ENCODE data around the gene DUSP21.
"Not testable (repeated sequence)": the region's sequence is repeated elsewhere in the genome, so short reads cannot be mapped to it uniquely, and the experiment has no call there.

Gene DUSP21

GRCh38 chrX:44843318-44843702 lies 511 bp upstream of the DUSP21 start:
- Histone ChIP-seq H3K4me1 (ENCODE audit: control insufficient read depth in 1 of 2, insufficient read depth in 2 of 2, low read length in 2 of 2) (no peaks in the 10 kb centered on the region), H3K36me3 (ENCODE audit: control insufficient read depth in 1 of 2, insufficient read depth in 2 of 2, low read length in 2 of 2) (no peaks in the 10 kb centered on the region), H3K27ac (ENCODE audit: low read length) (no peak overlapping the region), H3K4me3 (ENCODE audit: low read depth in 1 of 2, low read length in 2 of 2) (no peak overlapping the region), H3K9me3 (ENCODE audit: control insufficient read depth in 1 of 2, low read length in 2 of 2) (no peaks in the 10 kb centered on the region), H3K27me3 (ENCODE audit: low read depth, low read length) (no peaks in the 10 kb centered on the region)

- Histone ChIP-seq H3K4me1 (ENCODE audit: control insufficient read depth in 1 of 2, insufficient read depth in 2 of 2, low read length in 2 of 2) (no peaks in the 10 kb centered on the region), H3K9me3 (ENCODE audit: control insufficient read depth in 1 of 2, low read length in 2 of 2) (no peaks in the 10 kb centered on the region), H3K27ac (ENCODE audit: low read length) (no peak overlapping the region), H3K4me3 (ENCODE audit: low read depth in 1 of 2, low read length in 2 of 2) (no peak overlapping the region), H3K27me3 (ENCODE audit: low read depth, low read length) (no peaks in the 10 kb centered on the region), H3K36me3 (ENCODE audit: control insufficient read depth in 1 of 2, insufficient read depth in 2 of 2, low read length in 2 of 2) (no peaks in the 10 kb centered on the region)
These were observed 383 bp downstream of the DUSP21 start for GRCh38 chrX:44844204-44844603.

DNA sequence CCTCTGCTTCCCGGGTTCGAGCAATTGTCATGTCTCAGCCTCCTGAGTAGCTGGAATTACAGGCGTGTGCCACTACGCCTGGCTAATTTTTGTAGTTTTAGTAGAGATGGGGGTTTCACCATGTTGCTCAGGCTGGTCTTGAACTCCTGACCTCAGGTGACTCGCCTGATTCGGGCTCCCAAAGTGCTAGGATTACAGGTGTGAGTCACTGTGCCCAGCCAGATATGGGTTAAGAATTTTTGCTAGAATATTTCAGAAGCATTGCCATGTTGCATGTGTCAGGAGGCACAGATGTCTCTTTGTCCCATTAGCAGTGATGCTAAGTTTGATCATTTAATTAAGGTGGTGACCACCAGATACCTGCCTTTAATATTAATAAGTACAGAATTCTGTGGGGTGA lies 7.1 kb downstream of the DUSP21 start:
- H3K4me1 ChIP-seq (ENCODE audit: control insufficient read depth in 1 of 2, insufficient read depth in 2 of 2, low read length in 2 of 2); H3K4me3 ChIP-seq (ENCODE audit: low read depth in 1 of 2, low read length in 2 of 2); H3K36me3 ChIP-seq (ENCODE audit: control insufficient read depth in 1 of 2, insufficient read depth in 2 of 2, low read length in 2 of 2); H3K9me3 ChIP-seq (ENCODE audit: control insufficient read depth in 1 of 2, low read length in 2 of 2); H3K27me3 ChIP-seq (ENCODE audit: low read depth, low read length); H3K27ac ChIP-seq (ENCODE audit: low read length): not testable (repeated sequence)

GRCh38 chrX:44871114-44871645 lies 27.4 kb downstream of the DUSP21 start:
- Histone ChIP-seq H3K4me1 (ENCODE audit: control insufficient read depth in 1 of 2, insufficient read depth in 2 of 2, low read length in 2 of 2) (no peaks in the 10 kb centered on the region), H3K27ac (ENCODE audit: low read length) (peak overlapping the region; percentile 83), H3K9me3 (ENCODE audit: control insufficient read depth in 1 of 2, low read length in 2 of 2) (no peaks in the 10 kb centered on the region), H3K36me3 (ENCODE audit: control insufficient read depth in 1 of 2, insufficient read depth in 2 of 2, low read length in 2 of 2) (peaks cover 0 to 7% of the 10 kb centered on the region in 2 donors), H3K4me3 (ENCODE audit: low read depth in 1 of 2, low read length in 2 of 2) (peak overlapping the region in 1 of 2 donors; percentile 60), H3K27me3 (ENCODE audit: low read depth, low read length) (no peaks in the 10 kb centered on the region)

DNA sequence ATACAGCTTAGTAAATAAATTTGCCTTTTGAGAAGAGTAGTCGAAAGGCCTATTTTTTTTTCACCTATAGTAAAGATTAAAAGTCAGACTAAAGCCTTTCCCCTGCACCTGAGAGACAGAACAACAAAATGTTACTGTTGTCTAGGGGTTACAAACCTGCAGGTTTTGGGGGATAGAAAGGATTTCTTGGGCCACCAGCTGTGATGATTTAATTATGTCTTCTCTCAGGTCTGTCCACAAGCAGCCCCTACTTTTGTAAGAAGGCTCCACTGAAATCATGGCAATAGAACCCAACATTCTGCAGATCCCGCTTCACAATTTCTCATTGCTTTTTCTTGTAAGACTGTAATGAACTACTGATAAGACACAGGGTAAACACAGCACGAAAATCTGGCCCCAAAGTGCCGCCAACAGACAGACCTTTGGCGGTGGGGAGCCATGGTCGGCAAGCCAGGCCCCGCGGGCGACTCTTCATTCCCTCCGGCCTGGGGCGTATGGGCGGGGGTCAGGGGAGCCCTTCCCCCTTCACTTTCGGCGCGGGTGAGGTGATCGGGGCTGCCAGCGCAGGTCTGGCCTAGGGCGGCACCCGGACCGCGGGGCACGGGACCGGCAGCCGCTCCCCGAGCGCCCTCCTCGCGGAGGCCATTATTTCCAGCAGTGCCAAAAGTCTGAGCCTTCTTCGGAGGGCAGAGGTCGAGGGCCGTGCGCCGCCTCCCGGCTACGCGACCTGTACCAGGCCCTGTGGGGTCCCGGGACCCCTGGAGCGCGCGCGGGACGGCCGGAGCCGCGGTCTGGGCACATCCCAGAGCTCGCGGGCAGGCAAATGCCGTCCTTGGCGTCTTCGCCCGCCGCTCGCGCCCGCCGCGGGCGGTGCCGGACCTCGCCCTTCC lies 28.4 kb downstream of the DUSP21 start:
- H3K27me3 ChIP-seq (ENCODE audit: low read depth, low read length) = no peaks in the 10 kb centered on the region
- H3K4me1 ChIP-seq (ENCODE audit: control insufficient read depth in 1 of 2, insufficient read depth in 2 of 2, low read length in 2 of 2) = no peaks in the 10 kb centered on the region
- no peaks in the 10 kb centered on the region for H3K9me3 ChIP-seq (ENCODE audit: control insufficient read depth in 1 of 2, low read length in 2 of 2)
- H3K27ac ChIP-seq (ENCODE audit: low read length) = peak overlapping the region; percentile 83
- H3K36me3 ChIP-seq (ENCODE audit: control insufficient read depth in 1 of 2, insufficient read depth in 2 of 2, low read length in 2 of 2) = peaks cover 0 to 7% of the 10 kb centered on the region in 2 donors
- peak overlapping the region; percentile 60 to 65 for H3K4me3 ChIP-seq (ENCODE audit: low read depth in 1 of 2, low read length in 2 of 2)

- Histone ChIP-seq H3K4me3 (ENCODE audit: low read depth in 1 of 2, low read length in 2 of 2) (peak within 1 kb of the TSS; percentile 80 to 89), H3K27ac (ENCODE audit: low read length) (peak within 1 kb of the TSS; percentile 94), H3K4me1 (ENCODE audit: control insufficient read depth in 1 of 2, insufficient read depth in 2 of 2, low read length in 2 of 2) (no peaks in the 10 kb centered on the region), H3K27me3 (ENCODE audit: low read depth, low read length) (no peaks in the 10 kb centered on the region), H3K9me3 (ENCODE audit: control insufficient read depth in 1 of 2, low read length in 2 of 2) (no peaks in the 10 kb centered on the region), H3K36me3 (ENCODE audit: control insufficient read depth in 1 of 2, insufficient read depth in 2 of 2, low read length in 2 of 2) (peaks cover 0 to 7% of the 10 kb centered on the region in 2 donors)
These were observed 29.1 kb downstream of the DUSP21 start, which contains the start of gene KDM6A for GRCh38 chrX:44872821-44873414. Gene KDM6A (plus strand): TSS chrX:44873188. CDS start chrX:44873552, 364 bp downstream.

DNA sequence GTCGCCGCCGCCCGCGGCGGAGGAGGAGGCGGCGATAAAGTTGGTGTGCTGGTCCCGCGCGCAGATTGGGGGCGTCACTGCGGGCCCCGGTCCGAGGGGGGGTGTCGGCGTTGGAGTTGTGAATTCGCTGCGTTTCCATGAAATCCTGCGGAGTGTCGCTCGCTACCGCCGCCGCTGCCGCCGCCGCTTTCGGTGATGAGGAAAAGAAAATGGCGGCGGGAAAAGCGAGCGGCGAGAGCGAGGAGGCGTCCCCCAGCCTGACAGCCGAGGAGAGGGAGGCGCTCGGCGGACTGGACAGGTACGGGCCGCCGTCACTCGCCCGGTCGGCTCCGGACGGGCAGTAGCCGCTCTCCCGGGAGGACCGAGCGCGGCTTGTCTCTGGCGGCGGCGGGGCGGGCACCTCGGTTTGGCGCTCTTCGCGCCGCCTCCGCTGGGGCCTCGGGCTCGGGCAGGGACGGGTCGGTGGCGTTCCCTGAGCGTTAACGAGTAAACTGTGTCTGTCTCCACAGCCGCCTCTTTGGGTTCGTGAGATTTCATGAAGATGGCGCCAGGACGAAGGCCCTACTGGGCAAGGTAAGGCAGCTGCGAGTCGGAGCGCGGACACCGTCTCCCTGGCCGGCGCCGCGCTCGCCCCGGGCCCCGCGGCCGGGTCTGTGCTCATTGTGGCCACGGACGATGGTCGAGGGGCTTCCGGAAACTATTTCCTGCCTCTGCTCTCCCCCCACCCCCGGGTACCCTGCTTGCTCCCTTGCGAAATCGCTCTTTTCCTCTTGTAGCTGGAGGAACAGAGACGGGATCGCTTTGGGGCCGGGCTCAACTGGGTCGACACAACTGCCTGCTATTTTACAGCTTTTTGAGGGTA lies 29.8 kb downstream of the DUSP21 start:
- Histone ChIP-seq H3K27me3 (ENCODE audit: low read depth, low read length) (no peaks in the 10 kb centered on the region), H3K27ac (ENCODE audit: low read length) (peak overlapping the region; percentile 94), H3K36me3 (ENCODE audit: control insufficient read depth in 1 of 2, insufficient read depth in 2 of 2, low read length in 2 of 2) (peaks cover 0 to 7% of the 10 kb centered on the region in 2 donors), H3K9me3 (ENCODE audit: control insufficient read depth in 1 of 2, low read length in 2 of 2) (no peaks in the 10 kb centered on the region), H3K4me1 (ENCODE audit: control insufficient read depth in 1 of 2, insufficient read depth in 2 of 2, low read length in 2 of 2) (no peaks in the 10 kb centered on the region), H3K4me3 (ENCODE audit: low read depth in 1 of 2, low read length in 2 of 2) (peak overlapping the region; percentile 80 to 89)

GRCh38 chrX:44874420-44875184 lies 30.8 kb downstream of the DUSP21 start:
- peaks cover 0 to 7% of the 10 kb centered on the region in 2 donors for H3K36me3 ChIP-seq (ENCODE audit: control insufficient read depth in 1 of 2, insufficient read depth in 2 of 2, low read length in 2 of 2)
- peak overlapping the region; percentile 94 for H3K27ac ChIP-seq (ENCODE audit: low read length)
- H3K4me3 ChIP-seq (ENCODE audit: low read depth in 1 of 2, low read length in 2 of 2) = peak overlapping the region; percentile 80 to 89
- H3K27me3 ChIP-seq (ENCODE audit: low read depth, low read length) = no peaks in the 10 kb centered on the region
- no peaks in the 10 kb centered on the region for H3K4me1 ChIP-seq (ENCODE audit: control insufficient read depth in 1 of 2, insufficient read depth in 2 of 2, low read length in 2 of 2)
- H3K9me3 ChIP-seq (ENCODE audit: control insufficient read depth in 1 of 2, low read length in 2 of 2) = no peaks in the 10 kb centered on the region

GRCh38 chrX:44875185-44875489 lies 31.3 kb downstream of the DUSP21 start:
- H3K4me3 ChIP-seq (ENCODE audit: low read depth in 1 of 2, low read length in 2 of 2) = peak overlapping the region; percentile 80 to 89
- H3K9me3 ChIP-seq (ENCODE audit: control insufficient read depth in 1 of 2, low read length in 2 of 2) = no peaks in the 10 kb centered on the region
- H3K27ac ChIP-seq (ENCODE audit: low read length) = peak overlapping the region; percentile 94
- H3K36me3 ChIP-seq (ENCODE audit: control insufficient read depth in 1 of 2, insufficient read depth in 2 of 2, low read length in 2 of 2) = peaks cover 0 to 7% of the 10 kb centered on the region in 2 donors
- H3K4me1 ChIP-seq (ENCODE audit: control insufficient read depth in 1 of 2, insufficient read depth in 2 of 2, low read length in 2 of 2) = no peaks in the 10 kb centered on the region
- H3K27me3 ChIP-seq (ENCODE audit: low read depth, low read length) = no peaks in the 10 kb centered on the region

DNA sequence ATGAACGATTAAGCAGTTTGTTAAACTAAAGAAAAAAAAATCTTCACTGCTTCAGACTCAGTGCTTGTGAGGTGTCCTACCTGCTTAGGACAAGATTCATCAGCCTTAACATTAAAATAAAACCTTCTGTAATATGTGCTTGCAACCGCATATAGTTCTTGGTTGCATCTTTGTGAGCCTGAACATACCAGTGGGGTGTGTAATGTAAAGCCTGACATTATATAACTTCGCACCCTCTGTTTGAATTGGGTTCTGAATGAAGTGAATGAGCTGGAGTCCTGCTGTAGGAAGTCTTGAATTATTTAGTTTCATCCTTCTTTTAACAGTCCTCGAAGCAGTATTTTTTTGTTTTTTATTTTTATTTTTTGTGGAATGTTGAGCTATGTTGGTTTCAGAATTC lies 32.3 kb downstream of the DUSP21 start:
- H3K4me3 ChIP-seq (ENCODE audit: low read depth in 1 of 2, low read length in 2 of 2) = peak overlapping the region in 1 of 2 donors; percentile 52
- H3K27ac ChIP-seq (ENCODE audit: low read length) = no peak overlapping the region
- no peaks in the 10 kb centered on the region for H3K9me3 ChIP-seq (ENCODE audit: control insufficient read depth in 1 of 2, low read length in 2 of 2)
- peaks cover 0 to 7% of the 10 kb centered on the region in 2 donors for H3K36me3 ChIP-seq (ENCODE audit: control insufficient read depth in 1 of 2, insufficient read depth in 2 of 2, low read length in 2 of 2)
- H3K27me3 ChIP-seq (ENCODE audit: low read depth, low read length) = no peaks in the 10 kb centered on the region
- H3K4me1 ChIP-seq (ENCODE audit: control insufficient read depth in 1 of 2, insufficient read depth in 2 of 2, low read length in 2 of 2) = no peaks in the 10 kb centered on the region
